Retinal pigment epithelial cell (primary cell): Measurements from ENCODE around the gene JMJD8.
A peak's percentile ranks its signal among the peaks of the same experiment; 100 is the strongest.

Experiments
- DNase-seq: peaks from one replicate; pipeline ENCODE4 v3.0.0-alpha.2; 2010; ENCODE audit warnings: low read depth
- H3K4me3 ChIP-seq: 2 replicates; pipeline ENCODE4 v1.5.1; 2011; ENCODE audit warnings: mild to moderate bottlenecking, low read length, control low read depth, moderate library complexity
- CTCF ChIP-seq: conservative IDR thresholded peaks from 2 replicates; pipeline ENCODE4 v1.5.1; 2011; ENCODE audit warnings: low read depth, low read length, control low read depth, inconsistent platforms

JMJD8 gene

DNA sequence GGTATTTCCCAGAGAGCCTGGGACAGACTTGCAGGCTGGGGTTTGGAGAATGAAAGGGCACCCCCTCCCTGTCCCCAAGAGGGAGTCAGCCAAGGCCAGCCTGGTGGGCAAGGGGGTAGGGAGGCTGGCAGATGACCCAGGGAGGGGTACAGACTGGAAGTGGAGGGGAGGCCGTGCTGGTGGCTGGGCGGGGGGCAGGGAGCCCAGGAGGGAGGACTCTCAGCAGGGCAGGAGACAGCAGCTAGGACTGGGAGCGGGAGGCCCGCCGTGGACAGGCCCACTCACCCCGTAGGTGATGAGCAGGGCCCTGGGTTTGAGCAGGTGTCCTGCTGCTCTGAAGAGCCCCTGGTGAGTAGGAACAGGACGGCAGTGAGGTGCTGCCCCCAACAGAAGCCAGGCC lies 49.1 kb downstream of the JMJD8 start:
- no peak for TF ChIP-seq CTCF
- H3K4me3 ChIP-seq = peak overlapping the region; percentile 77
- DNase-seq = no peak

DNA sequence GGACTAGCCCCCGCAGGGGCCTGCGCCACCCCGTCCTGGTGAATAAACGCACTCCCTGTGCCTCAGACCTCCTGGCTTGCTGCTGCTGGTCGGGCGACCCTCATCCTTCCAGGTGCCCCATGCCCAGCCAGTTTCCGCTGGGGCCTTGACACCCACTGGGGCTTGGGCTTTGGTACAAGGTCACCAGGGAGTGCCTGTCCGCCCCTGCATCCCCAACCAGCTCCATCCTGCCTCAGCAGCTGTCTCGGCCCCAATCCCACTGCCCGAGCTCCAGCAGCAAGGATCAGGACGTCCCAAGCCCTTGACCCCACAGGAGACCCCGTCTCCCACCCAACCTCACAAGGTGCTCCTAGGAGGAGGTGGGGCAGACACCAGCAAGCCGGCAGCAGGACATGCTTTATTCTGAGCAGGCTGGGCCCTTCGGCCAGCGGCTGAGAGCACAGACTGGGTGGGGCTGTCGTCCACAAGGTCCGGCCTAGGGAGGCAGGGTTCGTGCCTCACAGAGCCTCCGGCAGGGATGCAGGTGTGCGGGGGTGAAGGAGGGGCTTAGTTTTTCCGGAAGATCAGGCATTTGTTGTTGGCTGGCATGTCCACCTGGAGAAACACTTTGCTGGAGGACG lies 50.0 kb downstream of the JMJD8 start:
- no peak overlapping the region for H3K4me3 ChIP-seq
- TF ChIP-seq CTCF = no peak
- DNase-seq = no peak

- no peak for DNase-seq
- no peak for TF ChIP-seq CTCF
- no peak overlapping the region for H3K4me3 ChIP-seq
These were observed 50.6 kb downstream of the JMJD8 start for GRCh38 chr16:633336-634050.

DNA sequence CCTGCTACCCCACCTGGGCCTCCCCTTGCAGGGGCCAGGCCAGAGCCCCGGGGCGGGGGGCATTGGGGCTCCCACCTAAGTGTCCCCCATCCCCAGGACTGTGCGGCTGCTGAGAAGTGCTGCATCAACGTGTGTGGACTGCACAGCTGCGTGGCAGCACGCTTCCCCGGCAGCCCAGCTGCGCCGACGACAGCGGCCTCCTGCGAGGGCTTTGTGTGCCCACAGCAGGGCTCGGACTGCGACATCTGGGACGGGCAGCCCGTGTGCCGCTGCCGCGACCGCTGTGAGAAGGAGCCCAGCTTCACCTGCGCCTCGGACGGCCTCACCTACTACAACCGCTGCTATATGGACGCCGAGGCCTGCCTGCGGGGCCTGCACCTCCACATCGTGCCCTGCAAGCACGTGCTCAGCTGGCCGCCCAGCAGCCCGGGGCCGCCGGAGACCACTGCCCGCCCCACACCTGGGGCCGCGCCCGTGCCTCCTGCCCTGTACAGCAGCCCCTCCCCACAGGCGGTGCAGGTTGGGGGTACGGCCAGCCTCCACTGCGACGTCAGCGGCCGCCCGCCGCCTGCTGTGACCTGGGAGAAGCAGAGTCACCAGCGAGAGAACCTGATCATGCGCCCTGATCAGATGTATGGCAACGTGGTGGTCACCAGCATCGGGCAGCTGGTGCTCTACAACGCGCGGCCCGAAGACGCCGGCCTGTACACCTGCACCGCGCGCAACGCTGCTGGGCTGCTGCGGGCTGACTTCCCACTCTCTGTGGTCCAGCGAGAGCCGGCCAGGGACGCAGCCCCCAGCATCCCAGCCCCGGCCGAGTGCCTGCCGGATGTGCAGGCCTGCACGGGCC lies 51.4 kb downstream of the JMJD8 start:
- no peak for TF ChIP-seq CTCF
- no peak overlapping the region for H3K4me3 ChIP-seq
- no peak for DNase-seq

GRCh38 chr16:631808-632358 lies 52.3 kb downstream of the JMJD8 start:
- no peak for TF ChIP-seq CTCF
- H3K4me3 ChIP-seq = no peak overlapping the region
- no peak for DNase-seq
